SK-N-MC (cell line): ENCODE measurements around the gene BABAM2.

Experiments
- DNase-seq: peaks from one replicate; pipeline ENCODE4 v3.0.0-alpha.2; 2011; ENCODE audit warnings: low read depth, low spot score
- H3K27ac ChIP-seq: fragments of 200-600 bp; sonication (generic); 2 replicates; pipeline ENCODE4 v1.5.1; 2016; ENCODE audit warnings: mixed run types
- H3K36me3 ChIP-seq: fragments of 200-600 bp; sonication (generic); 2 replicates; pipeline ENCODE4 v1.6.1; 2017; ENCODE audit warnings: antibody characterized with exemption, low read length, mixed read lengths; ENCODE audit not compliant: insufficient read depth
- H3K4me3 ChIP-seq: fragments of 200-600 bp; sonication (generic); 2 replicates; pipeline ENCODE4 v1.5.1; 2016
- H3K9ac ChIP-seq: fragments of 200-600 bp; sonication (generic); 2 replicates; pipeline ENCODE4 v1.8.0; 2017; ENCODE audit warnings: mixed run types, mixed read lengths; ENCODE audit not compliant: insufficient read length
- H3K9me3 ChIP-seq: fragments of 200-600 bp; sonication (generic); 2 replicates; pipeline ENCODE4 v1.6.1; 2017; ENCODE audit warnings: low read depth, mild to moderate bottlenecking, antibody characterized with exemption, low read length, moderate library complexity, mixed read lengths
- EZH2 ChIP-seq: fragments of 200-600 bp; sonication (generic); IDR thresholded peaks from one replicate; pipeline ENCODE4 v1.6.1; 2017; ENCODE audit warnings: antibody characterized with exemption
- FOXP2 ChIP-seq: optimal IDR thresholded peaks from 2 replicates; pipeline ENCODE3; 2011; ENCODE audit warnings: mild to moderate bottlenecking, moderate library complexity; ENCODE audit not compliant: insufficient read depth; ENCODE audit errors: extremely low read length, control extremely low read depth
- POLR2AphosphoS5 ChIP-seq: IDR thresholded peaks from 2 replicates; pipeline ENCODE4 v1.6.1; 2012; ENCODE audit warnings: mild to moderate bottlenecking, low read depth, low read length, borderline replicate concordance

BABAM2 gene

GRCh38 chr2:28288620-28289019 lies 398.1 kb downstream of the BABAM2 start:
- no peak for DNase-seq
- Histone ChIP-seq H3K9me3 (no peaks in the 10 kb centered on the region), H3K27ac (no peak overlapping the region), H3K9ac (no peak overlapping the region), H3K36me3 (no peaks in the 10 kb centered on the region), H3K4me3 (no peak overlapping the region)
- TF ChIP-seq POLR2AphosphoS5 (no peak), FOXP2 (no peak)

DNA sequence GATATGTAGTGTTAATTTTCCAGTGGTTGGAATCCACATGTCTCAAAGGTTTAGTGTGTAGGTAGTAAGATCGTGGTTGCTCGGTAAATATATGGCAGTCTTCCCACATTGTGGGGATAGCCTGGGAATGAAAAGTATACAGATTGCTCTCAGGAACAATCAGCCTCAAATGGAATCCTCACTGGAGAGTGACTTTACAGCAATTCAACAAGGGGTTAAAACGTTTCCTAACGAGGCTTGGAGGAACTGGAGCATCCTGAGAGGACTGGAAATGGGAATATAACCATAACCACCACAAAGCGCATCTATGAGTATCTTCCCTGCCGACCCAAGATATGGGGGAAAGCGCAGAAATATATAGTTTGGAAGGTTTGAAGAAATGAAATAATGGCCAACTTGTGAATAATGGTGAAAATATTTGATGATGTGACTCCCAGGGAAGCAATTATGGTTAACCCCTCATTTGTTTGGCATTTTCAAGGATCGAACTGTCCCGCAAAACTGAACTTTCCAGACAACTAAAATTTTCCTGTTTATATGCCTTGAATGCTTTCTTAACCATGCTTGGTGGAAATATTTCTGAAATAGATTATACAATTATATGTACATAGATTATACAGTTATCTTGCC lies 401.4 kb downstream of the BABAM2 start:
- Histone ChIP-seq H3K9me3 (no peaks in the 10 kb centered on the region), H3K27ac (no peak overlapping the region), H3K9ac (no peak overlapping the region), H3K36me3 (no peaks in the 10 kb centered on the region), H3K4me3 (no peak overlapping the region)
- DNase-seq, result no peak
- TF ChIP-seq POLR2AphosphoS5, result no peak
- no peak for TF ChIP-seq EZH2
- TF ChIP-seq FOXP2, result no peak

DNA sequence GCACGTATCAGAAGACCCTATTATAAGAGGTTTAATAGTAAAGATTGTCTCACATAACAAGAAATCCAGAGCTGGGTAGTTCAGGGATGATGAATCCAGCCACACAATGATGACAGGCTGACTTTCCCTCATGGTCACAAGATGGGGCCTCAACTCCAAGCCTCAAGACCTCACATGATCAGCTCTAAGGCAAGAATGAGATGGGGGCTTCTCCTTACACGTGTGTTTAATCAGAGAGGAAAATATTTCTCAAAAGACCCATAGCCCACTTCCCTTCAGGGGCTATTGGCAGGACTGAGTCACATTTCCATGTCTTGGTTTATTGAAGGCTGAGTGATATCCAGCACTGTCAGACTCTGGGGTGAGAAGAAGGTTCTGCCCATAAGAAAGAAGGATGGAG lies 402.0 kb downstream of the BABAM2 start:
- no peak overlapping the region for H3K4me3 ChIP-seq
- no peak for DNase-seq
- no peak overlapping the region for H3K27ac ChIP-seq

DNA sequence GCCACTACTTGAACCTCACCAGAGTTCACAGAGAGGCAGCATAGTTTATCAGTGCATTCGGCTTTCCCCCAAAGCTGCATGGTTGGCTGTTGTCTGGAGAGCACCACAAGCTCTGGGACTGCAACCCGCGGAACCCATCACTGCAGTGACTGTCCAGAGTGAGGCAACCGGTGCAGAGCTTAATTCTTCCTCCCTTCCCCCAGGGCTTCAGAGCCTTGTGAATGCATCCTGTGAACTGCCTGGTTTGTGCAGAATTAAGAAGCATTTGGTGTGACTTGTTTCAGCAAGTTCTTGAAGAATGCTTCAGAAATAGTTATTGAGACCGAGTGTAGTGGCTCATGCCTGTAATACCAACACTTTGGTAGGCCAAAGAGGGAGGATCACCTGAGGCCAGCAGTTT lies 402.9 kb downstream of the BABAM2 start:
- H3K27ac ChIP-seq, result no peak overlapping the region
- H3K9ac ChIP-seq, result no peak overlapping the region
- TF ChIP-seq POLR2AphosphoS5, result no peak
- TF ChIP-seq EZH2, result no peak
- no peak for TF ChIP-seq FOXP2
- no peak for DNase-seq
- no peak overlapping the region for H3K4me3 ChIP-seq
- H3K9me3 ChIP-seq, result no peaks in the 10 kb centered on the region
- no peaks in the 10 kb centered on the region for H3K36me3 ChIP-seq

More for the DNA sequence above, 402.0 kb downstream of the BABAM2 start:
- Histone ChIP-seq H3K9me3 (no peaks in the 10 kb centered on the region), H3K36me3 (no peaks in the 10 kb centered on the region), H3K9ac (no peak overlapping the region)
- TF ChIP-seq EZH2 (no peak), POLR2AphosphoS5 (no peak), FOXP2 (no peak)

DNA sequence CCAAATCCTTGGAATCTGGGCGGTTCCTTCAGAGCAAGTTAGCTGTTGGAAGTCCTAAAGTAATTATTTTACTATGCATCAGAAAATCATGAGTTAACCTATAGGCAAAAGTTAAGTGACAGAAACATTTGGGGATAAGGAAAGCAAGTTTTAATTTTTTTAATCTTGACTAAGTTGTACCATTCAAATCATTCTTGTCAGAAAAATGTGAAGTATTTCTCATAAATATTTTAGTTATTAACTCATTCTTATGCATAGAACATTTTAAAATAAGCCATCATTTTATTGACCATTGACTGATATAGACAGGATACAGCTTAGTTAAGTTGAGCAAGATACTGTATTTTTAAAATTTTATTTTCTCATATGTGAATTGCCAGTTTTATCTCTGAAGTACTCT lies 403.9 kb downstream of the BABAM2 start:
- no peak overlapping the region for H3K27ac ChIP-seq
- no peak for DNase-seq

DNA sequence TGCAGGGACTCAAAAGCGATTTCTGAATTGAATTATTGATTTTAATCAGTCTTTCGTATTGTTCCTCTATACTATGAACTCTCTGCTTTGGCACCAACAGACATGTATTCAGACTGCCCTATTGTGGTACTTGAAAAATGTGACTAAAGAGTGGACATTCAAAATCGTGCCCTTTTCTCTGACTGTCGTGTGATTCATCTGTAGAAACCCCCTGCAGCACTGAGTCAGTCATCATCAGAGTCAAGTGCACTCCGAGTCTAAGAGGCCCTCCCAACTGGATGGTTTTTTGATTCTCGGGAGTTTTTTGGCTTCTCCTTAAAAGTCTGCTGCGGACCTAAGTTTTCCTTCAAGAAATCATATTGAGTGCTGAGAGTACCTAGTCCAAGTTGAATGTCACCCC lies 405.7 kb downstream of the BABAM2 start:
- Histone ChIP-seq H3K9ac (no peak overlapping the region), H3K9me3 (no peaks in the 10 kb centered on the region), H3K36me3 (no peaks in the 10 kb centered on the region), H3K4me3 (no peak overlapping the region), H3K27ac (no peak overlapping the region)
- no peak for DNase-seq
- no peak for TF ChIP-seq EZH2
- no peak for TF ChIP-seq POLR2AphosphoS5
- TF ChIP-seq FOXP2, result no peak

More for the DNA sequence above, 403.9 kb downstream of the BABAM2 start:
- TF ChIP-seq EZH2, result no peak
- TF ChIP-seq POLR2AphosphoS5, result no peak
- no peak for TF ChIP-seq FOXP2
- H3K36me3 ChIP-seq, result no peaks in the 10 kb centered on the region
- H3K4me3 ChIP-seq, result no peak overlapping the region
- no peak overlapping the region for H3K9ac ChIP-seq
- H3K9me3 ChIP-seq, result no peaks in the 10 kb centered on the region

DNA sequence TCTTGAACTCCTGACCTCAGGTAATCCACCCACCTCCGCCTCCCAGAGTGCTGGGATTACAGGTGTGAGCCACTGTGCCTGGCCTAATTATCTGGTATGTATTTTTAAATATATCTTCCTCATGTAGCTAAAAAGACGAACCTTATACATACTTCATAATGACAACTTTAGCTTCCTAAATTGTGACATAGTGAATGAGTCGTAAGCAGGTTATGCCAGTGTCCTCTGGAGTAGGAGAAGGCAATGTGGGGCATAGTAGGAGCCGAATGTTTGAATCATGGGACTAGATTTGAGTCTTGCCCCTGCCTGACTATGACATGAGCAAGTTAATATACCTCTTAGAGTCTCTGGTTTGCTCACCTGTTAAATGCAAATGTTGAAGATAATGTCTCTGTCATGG lies 406.4 kb downstream of the BABAM2 start:
- H3K4me3 ChIP-seq, result no peak overlapping the region
- H3K36me3 ChIP-seq, result no peaks in the 10 kb centered on the region
- no peak overlapping the region for H3K27ac ChIP-seq
- H3K9me3 ChIP-seq, result no peaks in the 10 kb centered on the region
- DNase-seq, result no peak
- no peak overlapping the region for H3K9ac ChIP-seq
- TF ChIP-seq EZH2, result no peak
- TF ChIP-seq FOXP2, result no peak
- TF ChIP-seq POLR2AphosphoS5, result no peak

DNA sequence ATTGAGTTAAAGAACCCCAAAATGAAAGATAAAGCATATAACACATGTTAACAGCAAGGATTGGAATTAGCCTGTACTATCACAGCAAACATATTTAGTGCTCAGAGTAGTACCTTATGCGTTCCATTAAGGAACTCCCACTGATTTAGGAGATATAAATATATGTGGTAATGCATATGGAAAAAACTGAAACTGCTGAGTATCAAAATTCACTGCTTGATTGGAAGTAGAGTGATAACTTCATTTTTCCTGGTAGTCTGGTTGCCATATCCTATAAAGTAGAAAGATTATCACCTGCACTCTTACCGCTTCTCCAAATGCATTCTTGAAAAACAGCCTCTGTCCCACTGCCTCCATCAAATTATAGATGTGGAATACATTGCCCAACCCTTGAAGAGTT lies 407.0 kb downstream of the BABAM2 start:
- H3K9ac ChIP-seq, result no peak overlapping the region
- no peak for TF ChIP-seq POLR2AphosphoS5
- no peak for TF ChIP-seq FOXP2
- no peak for TF ChIP-seq EZH2
- H3K36me3 ChIP-seq, result no peaks in the 10 kb centered on the region
- H3K27ac ChIP-seq, result no peak overlapping the region
- no peaks in the 10 kb centered on the region for H3K9me3 ChIP-seq
- DNase-seq, result no peak
- H3K4me3 ChIP-seq, result no peak overlapping the region

GRCh38 chr2:28298406-28298805 lies 407.9 kb downstream of the BABAM2 start:
- no peaks in the 10 kb centered on the region for H3K9me3 ChIP-seq
- TF ChIP-seq EZH2 (no peak), POLR2AphosphoS5 (no peak), FOXP2 (no peak)
- H3K9ac ChIP-seq, result no peak overlapping the region
- no peak overlapping the region for H3K4me3 ChIP-seq
- H3K36me3 ChIP-seq, result no peaks in the 10 kb centered on the region
- no peak for DNase-seq
- H3K27ac ChIP-seq, result no peak overlapping the region
